HG03064 (cell line): ENCODE data around the gene ADM.

ENCODE experiments used
- ATAC-seq: cut with Tn5 transposase; IDR thresholded peaks from one replicate; pipeline ENCODE4 v1.9.1; 2021; ENCODE audit warnings: low read depth; ENCODE audit not compliant: unreplicated experiment

The ADM gene

DNA sequence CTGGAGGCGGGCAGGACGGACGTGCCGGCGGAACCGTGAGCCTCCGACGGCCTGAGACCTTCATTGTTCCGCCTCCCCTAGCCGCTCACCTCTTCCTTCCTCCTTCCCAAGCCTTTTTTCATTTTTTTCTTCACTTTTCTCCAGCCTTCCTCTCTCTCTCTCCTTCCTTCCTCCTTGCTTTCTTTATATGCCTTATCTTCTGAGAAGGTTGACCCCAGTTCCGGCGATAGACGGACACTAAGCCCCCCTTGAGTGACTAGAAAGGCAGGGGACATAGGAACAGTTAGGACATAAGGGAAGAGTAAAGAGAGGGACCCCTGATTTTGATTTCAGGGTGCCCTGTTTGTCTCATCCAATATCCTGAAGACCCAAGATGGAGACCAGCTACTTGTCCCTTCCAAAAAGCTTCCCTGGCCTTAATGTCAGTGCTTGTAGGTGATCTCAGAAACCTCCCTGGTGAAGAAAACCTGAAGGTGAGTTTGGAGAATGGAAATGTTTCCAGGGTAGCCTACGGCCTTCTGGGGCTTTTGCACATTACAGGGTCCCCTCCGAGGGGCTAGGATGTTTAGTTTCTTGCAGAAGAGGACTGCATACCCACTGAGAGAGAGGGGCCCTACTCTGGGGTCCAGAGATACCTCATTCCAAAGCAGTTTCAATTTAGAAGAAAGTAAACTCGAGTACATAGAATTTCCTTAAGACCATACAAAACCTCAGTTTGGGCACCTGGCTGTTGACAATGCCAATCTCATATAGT is 3.5 kb downstream of the ADM start:
- ATAC-seq: no peak

DNA sequence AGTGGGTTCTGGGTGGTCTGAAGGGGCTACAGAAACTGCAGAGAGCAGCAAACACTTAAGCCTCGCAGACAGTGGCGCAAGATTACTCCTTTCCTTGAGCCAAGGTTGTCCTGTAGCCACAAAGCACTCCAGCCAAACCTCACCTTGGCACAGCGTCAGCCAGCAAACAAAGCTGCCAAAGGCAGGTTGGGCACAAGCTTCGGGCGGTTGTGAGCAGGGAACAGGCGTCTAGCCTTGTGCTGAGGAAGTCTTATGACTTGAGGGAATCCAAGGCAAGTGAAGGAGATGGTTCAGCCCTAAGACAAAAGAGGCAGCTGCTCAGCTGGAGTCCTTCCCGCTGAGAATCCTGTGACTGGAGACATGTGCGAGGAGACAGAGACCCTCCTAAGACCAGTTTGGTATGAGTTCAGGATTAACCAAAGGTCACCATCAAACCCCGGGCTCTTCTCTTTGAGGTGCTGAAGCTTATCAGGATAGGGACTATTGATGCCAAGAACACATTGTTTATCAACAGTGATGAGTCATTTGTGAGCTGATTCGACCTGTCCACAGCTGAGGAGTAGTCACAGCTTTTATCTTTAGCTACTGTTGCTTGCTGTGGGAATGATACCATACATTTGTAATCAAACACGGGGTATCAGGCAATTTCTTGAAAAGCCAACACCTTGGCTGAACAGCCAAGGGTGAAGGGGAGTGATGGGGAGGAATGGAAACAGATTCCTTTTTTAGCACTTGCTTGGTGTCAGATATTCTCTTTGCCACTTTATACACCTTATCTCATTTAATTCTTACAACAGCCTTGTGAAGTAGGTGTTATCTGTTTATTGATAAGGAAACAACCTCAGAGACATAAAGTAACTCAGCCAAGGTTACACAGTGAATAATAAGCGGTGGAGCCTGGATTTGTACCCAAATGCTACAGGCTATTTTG is 4.6 kb downstream of the ADM start:
- no peak for ATAC-seq

DNA sequence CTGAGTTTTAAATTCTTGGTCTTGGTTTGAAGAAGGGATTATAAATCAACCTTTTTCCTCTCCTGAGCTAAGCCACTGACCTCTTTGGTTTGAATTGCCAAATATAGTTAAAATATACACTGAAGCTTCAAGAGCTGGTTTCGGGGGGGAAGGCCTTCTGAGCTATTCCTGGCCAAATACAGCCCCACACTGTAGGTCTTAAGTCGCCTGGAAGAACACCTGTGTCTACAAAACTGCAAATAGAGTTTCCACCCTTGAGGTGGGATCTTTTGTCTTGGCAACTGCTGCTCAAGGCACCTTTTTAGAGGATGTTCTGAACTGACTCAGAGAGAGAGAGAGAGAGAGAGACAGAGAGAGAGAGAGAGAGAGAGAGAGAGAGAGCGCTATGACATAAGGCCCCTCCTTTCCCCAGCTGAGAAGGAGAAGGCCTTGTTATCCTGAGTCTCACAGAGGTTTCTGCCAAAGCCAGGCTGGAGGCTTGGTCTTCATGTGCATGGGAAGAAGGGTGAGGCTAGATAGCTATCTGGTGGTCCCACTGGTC is 5.5 kb downstream of the ADM start:
- ATAC-seq: no peak

DNA sequence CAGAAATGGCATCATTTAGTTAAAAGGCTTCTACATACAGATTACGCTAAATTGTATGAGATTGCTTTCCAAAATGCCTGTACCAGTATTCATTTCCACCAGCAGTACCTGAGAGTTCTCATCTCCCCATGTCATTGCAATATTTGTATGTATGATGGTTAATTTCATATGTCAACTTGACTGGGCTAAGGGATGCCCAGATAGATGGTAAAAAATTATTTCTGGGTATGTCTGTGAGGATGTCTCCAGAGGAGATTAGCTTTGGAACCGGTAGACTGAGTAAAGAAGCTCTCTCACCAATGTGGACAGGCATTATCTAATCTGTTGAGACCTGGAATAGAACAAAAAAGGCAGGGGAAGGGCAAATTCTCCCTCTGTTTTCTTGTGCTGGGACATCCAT is 6.9 kb downstream of the ADM start:
- ATAC-seq: no peak

DNA sequence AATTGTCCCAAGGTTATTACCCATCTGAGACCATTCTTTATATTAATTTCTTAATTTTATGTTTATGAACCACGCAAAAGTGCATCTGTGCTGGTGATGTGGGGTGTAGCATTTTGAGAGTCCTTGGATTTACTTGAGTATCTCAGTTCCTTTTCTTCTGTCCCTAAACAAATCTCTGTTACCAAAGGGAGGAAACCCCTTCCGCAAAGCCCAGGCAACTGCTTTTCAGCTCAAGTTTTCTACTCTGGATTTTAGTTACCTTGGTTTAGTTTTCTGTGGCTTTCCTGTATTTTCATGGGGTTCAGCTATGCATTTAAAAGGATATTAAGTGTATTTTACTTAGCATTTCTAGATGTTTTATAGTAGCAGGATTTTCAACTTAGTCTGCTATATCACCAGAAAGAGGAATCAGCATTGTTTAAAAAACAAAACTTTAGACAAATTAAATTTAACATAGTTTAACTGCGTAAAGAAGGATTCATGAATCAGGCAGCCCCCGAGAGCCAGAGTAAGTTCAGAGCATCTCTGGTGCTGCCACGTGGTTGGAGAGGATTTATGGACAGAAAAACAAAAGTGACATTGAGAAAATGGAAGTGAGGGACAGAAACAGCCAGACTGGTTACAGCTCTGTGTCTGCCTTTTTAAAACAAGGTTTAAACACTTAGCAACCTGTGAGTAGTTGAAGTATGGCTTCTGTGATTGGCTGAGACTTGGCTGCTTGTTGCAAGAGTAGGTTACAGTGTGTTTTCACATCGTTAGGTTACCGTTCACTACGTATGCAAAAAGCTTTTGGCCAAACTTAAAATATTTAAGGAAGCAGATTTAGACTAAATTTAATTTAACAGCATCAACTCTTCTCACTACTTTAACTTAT is 9.6 kb downstream of the ADM start:
- ATAC-seq: no peak

DNA sequence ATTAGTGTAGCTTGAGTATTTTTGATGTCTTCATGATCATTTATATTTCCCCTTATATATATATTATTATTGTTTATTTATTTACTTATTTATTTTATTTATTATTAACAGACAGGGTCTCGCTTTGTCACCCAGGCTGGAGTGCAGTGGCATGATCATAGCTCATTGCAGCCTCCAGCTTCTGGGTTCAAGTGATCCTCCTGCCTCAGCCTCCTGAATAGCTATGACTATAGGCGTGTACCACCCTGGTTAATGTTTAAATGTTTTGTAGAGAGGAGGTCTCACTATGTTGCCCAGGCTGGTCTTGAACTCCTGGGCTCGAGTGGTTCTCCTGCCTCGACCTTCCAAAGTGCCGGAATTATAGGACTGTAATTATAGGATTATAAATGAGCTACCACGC is 10.2 kb downstream of the ADM start:
- ATAC-seq: no peak

DNA sequence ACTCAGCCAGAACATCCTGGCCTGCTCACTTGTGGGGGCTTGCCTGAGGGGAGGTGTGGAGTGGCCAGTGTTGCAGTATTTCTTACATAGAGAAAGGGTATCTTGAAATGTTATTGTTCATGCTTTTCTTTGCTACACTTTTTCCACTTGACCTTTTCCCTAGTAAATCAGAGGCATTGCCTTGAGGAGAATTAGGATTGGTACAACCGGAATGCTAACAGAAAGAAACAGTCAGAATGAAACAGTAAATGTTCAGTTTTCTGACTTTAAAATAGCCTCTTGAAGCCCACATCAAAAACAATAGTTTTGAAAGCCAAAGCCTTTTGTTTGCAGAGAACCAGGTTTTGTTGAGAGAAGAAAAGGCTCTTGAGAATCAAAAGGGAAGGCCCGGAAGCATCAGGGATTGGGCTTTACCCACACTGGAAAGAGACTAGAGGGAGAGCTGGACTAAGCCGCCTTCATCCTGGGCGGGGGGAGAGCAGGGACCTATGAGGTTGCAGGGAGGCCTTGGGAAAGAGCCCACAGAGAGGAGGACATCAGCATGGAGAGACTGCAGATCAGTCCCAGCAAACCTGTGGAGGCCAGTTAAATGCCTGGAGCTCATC is 12.4 kb downstream of the ADM start:
- peak; percentile 24 for ATAC-seq

DNA sequence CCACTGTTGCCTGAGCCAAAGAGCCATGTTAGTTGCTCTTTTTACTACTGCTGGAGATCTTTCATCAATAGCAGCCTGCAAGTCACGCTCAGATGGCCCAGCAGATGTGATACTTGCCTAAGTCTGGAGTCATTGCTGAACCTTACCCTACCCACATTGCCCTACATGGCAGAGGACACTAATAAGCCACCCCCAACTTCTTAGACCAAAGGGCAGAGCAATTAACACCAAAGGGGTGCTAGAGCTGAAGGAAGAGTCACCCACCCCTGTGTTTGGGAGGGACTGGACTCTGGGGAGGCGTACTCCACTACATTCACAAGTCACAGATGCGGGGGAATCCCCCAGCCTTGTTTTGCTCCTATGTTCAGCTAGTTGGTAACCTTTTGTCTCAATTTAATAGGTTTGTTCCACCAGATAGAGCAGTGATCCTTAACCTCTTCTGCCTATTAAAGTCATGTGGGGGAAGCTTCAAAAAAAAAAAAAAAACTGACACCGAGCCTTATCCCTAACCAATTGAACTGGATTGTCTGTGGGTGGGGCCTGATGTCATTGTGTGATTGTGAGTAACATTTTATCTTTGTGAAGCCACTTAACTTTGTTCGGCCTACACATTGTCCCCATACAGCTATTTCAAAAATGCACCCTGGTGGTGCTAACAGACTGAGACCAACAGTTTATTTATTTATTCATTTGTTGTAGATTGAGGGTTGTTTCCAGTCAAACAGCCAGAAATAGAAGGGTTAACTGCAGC is 13.1 kb downstream of the ADM start:
- peak; percentile 54 for ATAC-seq

DNA sequence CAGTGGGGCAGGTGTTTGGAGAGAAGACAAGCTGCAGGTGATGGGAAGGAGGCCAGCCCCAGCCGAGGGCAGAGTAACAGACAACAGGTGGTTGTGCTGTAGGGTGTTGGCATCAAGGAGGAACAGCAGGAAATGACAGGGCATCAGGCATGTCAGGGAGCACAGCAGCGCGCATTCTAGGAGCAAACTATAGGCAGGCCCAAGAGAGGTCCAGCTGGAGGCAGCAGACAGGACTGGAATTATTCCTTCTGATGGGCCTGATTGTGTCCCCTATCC is 13.6 kb downstream of the ADM start:
- no peak for ATAC-seq

DNA sequence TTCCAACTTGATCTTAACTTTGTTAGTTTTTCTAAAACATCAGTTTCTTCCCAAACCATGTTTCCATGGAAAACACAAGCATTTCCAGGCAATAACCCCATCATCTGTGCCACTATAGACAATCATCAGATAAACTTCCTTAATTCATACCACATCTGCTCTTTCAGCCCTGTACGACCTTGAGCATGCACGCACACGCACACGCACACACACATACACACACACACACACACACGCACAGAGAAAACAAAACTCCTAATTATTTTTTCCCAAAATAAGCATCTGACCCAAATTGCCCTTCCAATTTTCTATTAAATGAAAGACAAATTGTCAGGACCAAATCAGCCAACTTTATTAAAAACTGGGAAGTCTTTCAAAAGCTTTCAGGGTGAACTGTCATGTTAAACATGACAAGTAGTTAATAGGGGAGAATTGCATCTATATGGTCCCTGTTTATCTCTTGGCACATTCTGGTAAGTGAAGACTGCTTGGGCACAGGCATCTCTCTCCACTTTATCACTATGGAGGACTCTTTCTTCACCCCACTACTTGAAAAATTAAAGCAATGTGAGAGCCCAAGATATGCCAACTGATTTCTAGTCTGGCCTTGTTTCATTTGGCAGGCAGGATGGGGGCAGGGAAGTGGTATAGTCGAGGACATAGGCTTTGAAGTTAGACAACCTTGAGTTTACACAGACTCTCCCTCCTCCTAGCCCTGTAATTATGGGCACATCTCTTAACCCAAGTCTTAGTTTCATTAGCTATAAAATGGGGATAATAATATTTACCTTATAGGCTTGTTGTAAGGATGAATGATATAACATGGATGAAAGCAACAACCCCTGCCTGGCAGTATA is 15.1 kb downstream of the ADM start:
- ATAC-seq: no peak

DNA sequence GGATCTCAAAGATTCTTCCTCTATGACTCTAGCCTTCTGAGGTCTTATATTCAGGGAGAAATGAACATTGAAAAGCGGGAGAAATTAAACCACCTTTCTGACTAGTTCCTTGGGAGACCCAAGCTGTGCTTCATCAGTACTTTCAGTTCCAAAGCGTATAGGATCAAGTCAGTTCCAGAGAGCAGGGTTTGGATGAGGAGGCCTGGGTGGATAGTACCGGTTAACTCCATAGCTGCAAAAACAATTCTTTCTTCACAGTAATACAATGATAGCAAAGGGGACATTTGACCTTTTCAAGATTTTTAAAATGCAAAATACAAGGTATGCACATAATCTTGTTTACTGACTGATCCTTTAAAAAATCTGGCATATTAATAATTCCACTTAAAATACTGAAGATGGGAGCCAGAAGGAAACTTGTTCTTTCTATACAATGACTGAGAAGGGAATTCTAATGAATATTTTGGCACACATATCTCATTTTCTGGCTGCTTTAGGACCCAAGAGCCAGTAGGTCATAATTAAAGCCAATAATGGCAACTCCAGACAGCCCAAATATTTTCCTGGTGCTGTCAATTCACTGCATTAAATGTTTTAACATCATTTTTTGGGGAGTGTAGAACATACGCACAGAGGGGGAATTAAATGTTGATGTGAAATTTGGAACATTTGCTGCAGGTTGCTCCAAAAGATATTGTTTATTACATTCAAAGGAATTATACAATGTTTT is 16.0 kb downstream of the ADM start:
- no peak for ATAC-seq

DNA sequence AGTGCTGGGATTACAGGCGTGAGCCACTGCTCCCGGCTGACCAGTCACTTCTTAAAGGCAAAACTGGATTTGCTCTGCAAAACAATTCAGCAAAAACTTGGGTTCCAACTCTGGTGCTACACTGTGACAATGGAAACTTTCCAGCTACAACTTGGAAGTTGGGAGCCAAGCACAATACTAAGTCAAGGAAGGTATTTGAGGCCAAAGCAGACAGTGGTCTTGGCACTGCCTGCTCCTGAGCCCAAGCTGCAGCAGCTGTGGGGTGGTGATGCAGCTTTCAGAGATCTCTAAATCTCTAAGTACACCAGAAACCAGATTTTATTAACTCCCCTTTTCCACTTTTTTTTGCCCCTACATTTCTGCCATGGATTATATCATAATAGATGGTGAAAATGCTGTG is 17.5 kb downstream of the ADM start:
- ATAC-seq: no peak

DNA sequence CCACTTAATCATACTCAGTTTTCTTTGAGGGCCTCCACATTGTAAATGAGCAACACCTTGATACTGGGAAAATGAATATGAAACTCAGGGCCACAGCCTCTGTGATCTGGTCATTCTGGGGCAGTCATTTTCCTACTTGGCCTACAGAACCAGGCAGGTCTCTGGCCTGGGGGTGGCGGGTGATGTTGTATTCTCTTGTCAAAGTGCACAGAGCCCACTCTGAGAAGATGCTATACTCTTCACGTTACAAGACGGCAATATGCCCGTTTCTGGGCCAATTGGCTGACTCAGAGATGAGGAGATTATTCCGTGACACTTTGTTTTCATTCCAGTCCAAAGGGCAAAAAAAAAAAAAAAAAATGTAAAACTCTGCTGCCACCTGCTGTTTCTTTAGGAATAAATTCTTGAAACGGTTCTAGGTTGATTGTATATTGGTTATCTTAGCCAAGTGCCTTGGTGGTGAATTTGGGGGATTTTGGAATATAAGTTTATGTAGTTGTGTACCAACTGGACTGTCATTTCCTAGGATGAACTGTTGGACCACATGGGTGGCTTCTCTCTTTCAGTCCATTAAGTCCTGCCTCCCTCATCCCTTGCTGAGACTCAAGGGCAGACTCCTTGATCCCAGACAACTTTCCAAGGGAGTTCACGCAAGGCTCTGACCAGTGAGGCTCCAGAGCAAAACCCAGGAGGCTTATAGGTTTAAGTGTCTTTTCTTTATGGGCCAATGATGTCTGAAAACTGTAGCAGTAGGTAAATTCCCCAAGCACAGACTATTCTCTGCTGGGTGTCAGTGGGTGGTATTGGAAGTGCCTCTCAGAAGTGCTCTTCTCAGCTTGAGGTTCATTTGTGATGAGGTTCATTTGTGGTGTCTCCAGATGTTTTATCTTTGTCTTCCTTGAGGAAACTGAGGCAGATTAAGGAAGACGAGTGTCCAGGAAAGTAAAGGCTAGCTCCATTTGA is 18.2 kb downstream of the ADM start:
- no peak for ATAC-seq

DNA sequence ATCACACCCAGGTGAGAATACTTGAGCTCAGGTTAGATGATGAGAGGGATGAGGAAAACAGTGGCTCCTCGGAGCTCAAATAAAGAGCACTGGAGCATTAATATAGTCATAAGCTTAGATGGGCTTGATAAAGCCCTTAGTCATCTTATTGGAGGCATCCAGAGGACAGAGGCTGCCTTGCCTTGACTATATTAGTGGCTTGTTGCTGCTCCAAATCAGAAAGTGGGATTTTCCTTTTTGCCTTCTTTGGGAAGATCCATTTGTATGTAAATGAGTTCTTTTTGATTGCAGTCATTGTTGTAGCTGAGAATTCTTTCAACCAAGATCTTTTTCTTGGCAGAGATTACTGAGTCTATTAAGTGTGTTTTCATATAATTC is 18.9 kb downstream of the ADM start:
- ATAC-seq: no peak

DNA sequence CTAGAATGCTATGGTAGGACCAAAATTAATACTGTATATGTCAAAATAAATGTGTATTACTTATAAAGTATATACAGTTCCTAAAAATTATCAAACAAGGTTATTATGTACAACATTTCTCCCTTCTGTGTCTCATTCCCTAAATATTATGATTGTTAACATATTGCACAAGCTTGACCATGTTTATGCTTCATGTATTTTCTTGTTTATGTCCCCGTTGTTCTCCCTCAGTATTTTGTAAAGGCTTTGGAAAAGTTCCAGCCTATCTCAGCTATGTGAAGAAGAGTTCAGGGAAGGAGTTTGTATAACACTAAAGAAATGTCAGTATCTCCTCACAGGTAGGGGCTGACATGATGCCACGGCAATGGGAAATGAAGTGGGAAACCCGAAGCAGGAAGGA is 19.6 kb downstream of the ADM start:
- ATAC-seq: no peak

DNA sequence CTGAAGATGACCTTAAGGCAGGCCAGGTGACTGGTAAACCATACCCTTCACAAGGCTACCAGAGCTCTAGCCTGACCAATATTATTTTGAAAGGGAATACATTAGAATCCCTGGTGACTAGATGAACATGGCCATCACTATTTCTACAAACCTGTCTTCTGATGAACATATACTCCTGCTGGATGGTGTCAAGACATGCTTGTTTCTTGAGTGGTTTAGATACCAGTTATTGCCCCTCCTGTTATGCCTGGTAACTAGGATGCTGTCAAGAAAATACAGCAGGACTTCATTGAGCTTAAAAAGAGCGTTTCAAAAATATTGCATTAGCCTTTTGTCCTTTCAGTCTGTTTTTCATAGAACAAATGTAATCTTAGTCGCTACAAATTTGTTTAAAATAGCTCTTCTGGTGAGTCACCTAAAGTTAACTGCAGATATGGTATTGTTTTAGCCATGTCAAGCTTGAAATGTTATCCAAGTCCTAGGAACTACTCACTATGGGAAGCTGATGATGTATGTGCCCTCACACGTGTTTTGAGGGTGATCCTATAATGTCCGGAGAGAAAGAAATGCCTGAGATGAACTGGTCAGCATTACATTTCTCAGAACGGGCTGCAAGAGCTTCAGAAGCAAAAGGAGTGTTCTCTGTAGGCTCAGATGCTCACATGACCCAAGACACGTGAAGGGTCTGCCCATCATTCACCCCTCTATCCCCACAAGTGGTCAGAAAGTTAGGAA is 20.6 kb downstream of the ADM start:
- ATAC-seq: no peak
